ENCODE results near the gene POGZ.

GRCh38 chr1:151508833-151509232 is 49.5 kb upstream of the POGZ start:
- TF ChIP-seq EZH2 (IDR thresholded peaks at IDR 0.05; ENCODE audit: borderline replicate concordance) (no peak), CTCF (IDR thresholded peaks at IDR 0.05; ENCODE audit: poor library complexity) (no peak)

All from hepatocyte (in vitro differentiated cells).